Uterus (tissue), 2 donors: ENCODE data around the gene KAT5.

Source experiments
- POLR2A ChIP-seq, 2 donors: fragments of 450-650 bp; IDR thresholded peaks; one replicate each; pipeline ENCODE4 v1.6.1; 2016; ENCODE audit warnings: antibody characterized with exemption in 2 of 2, mild to moderate bottlenecking in 1 of 2, moderate library complexity in 1 of 2
- TF ChIP-seq, protein P1 (sequence below), 4 experiments: fragments of 200-600 bp in 2 of 4; fragments of 450-650 bp in 2 of 4; sonication (generic) in 2 of 4; IDR thresholded peaks; one replicate each; pipeline ENCODE4 v1.5.1; 2016 to 2019; ENCODE audit warnings: antibody characterized with exemption in 4 of 4, mild to moderate bottlenecking in 2 of 4, moderate library complexity in 1 of 4

DNA sequence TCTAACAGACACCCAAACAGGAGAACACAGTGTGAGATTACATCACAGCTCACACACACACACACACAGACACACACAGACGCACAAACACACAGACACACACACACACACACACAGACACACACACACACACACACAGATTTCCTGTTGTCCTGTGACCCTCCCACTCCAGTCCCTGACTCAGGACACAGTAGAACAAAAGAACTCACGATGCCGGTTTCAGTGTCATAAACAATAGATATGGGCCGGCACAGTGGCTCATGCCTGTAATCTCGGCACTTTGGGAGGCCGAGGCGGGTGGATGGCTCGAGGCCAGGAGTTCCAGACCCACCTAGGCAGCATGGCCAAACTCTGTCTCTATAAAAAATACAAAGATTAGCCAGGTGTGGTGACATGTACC is 13.8 kb upstream of the KAT5 start:
- TF ChIP-seq POLR2A (IDR thresholded peaks at IDR 0.05) = no peak
- TF ChIP-seq, protein P1, sequence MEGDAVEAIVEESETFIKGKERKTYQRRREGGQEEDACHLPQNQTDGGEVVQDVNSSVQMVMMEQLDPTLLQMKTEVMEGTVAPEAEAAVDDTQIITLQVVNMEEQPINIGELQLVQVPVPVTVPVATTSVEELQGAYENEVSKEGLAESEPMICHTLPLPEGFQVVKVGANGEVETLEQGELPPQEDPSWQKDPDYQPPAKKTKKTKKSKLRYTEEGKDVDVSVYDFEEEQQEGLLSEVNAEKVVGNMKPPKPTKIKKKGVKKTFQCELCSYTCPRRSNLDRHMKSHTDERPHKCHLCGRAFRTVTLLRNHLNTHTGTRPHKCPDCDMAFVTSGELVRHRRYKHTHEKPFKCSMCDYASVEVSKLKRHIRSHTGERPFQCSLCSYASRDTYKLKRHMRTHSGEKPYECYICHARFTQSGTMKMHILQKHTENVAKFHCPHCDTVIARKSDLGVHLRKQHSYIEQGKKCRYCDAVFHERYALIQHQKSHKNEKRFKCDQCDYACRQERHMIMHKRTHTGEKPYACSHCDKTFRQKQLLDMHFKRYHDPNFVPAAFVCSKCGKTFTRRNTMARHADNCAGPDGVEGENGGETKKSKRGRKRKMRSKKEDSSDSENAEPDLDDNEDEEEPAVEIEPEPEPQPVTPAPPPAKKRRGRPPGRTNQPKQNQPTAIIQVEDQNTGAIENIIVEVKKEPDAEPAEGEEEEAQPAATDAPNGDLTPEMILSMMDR (IDR thresholded peaks at IDR 0.05) = no peak
